GM13977 (cell line): ENCODE results near the gene GBE1.

Experiments used
- DNase-seq: peaks from one replicate; pipeline ENCODE4 v3.0.0; 2012; ENCODE audit warnings: low spot score
- in situ Hi-C: fragments of 300-500 bp; cut with MboI; formaldehyde crosslinking; loops from one replicate; pipeline ENCODE4 v1.12.0; 2022; ENCODE audit warnings: low sequenced_read_pairs, low pct_unique_long_range_greater_than_20kb, mixed read lengths, inconsistent platforms; ENCODE audit not compliant: unreplicated experiment
- TF ChIP-seq, protein P1 (sequence below): IDR thresholded peaks from 2 replicates; pipeline ENCODE4 v1.5.1; 2012; ENCODE audit warnings: mild to moderate bottlenecking, control low read depth; ENCODE audit not compliant: insufficient read depth; ENCODE audit errors: extremely low read depth, missing control alignments

GBE1 gene

DNA sequence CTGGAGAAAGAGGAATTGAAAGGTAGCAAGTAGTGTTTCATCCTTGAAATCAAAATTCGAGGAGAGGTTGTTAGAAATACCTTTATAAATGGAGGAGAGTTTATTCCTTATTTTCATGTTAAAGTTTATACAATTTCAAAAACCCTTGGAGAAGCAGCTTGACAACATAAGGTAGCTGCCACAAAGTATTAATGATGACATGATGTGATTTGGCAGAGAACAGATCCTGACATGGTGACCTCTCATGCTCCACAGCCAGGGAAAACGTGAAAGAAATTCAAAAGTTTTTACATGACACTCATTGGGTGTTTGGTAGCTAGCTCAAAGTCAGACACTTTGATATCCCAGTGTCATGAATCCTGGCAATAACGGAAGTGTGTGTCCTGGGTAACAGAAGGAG lies 320.8 kb downstream of the GBE1 start:
- no peak for DNase-seq
- TF ChIP-seq, protein P1, sequence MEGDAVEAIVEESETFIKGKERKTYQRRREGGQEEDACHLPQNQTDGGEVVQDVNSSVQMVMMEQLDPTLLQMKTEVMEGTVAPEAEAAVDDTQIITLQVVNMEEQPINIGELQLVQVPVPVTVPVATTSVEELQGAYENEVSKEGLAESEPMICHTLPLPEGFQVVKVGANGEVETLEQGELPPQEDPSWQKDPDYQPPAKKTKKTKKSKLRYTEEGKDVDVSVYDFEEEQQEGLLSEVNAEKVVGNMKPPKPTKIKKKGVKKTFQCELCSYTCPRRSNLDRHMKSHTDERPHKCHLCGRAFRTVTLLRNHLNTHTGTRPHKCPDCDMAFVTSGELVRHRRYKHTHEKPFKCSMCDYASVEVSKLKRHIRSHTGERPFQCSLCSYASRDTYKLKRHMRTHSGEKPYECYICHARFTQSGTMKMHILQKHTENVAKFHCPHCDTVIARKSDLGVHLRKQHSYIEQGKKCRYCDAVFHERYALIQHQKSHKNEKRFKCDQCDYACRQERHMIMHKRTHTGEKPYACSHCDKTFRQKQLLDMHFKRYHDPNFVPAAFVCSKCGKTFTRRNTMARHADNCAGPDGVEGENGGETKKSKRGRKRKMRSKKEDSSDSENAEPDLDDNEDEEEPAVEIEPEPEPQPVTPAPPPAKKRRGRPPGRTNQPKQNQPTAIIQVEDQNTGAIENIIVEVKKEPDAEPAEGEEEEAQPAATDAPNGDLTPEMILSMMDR = no peak
- in situ Hi-C loops = no loop called here
